ENCODE results near the gene CRYL1. TPM values are rescaled to one million over a fixed set of nuclear protein-coding genes. Genes with fewer than 3 reads are reported as not detected.

CRYL1 gene
- total and polyA plus RNA-seq, 7 donors: 33.0 to 183 (median 53.5) TPM

DNA sequence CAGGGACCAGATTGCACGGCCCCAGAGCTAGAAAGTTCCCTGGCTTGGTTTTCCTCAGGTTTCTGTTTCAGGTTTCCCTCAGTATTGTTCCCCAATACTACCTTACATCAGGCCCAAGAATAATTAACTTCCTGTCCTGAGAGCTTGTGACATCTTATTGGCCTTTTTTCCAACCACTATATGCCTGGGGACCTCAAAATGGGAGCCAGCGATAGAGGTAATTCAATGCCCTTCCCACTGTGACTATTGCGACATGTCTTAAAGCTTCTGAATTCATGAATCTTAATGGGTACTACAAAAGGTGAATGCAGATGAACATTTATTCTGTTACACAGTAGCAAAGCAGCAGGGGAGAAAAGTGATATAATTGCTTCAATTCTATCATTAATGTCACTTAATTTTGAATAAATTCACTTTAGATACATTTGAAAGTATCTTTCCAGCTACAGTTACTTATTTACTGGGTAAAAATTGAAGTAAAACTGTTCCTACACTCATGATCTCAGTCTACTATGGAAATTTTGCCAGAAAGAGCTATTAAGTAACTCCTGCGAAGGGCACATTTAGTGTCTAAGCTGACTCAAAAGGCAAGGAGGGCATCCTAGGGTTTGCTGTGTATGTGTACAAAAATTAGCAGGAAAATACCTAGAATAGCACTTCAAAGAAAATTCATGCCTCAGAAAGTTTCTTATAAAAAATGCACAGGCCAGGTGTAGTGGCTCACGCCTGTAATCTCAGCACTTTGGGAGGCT is 4.1 kb downstream of the CRYL1 start:
- no peaks in the 10 kb centered on the region for H3K27me3 ChIP-seq
- H3K36me3 ChIP-seq: no peaks in the 10 kb centered on the region
- no peak overlapping the region for H3K4me3 ChIP-seq
- 94 to 95% methylated on average over 5 of the region's 5 CpGs for WGBS, 2 donors
- no peak for DNase-seq
- intact Hi-C loops (cut with DNase I): no loop called here
- H3K9me3 ChIP-seq: no peaks in the 10 kb centered on the region
- H3K4me1 ChIP-seq: peaks cover 0 to 18% (median 9%) of the 10 kb centered on the region in 4 donors
- H3K27ac ChIP-seq: no peak overlapping the region
- no peak for TF ChIP-seq CTCF (IDR thresholded peaks at IDR 0.05)
- no peak for TF ChIP-seq POLR2AphosphoS5 (IDR thresholded peaks at IDR 0.05)
- no peak for TF ChIP-seq EP300 (IDR thresholded peaks at IDR 0.05)
- TF ChIP-seq POLR2A (IDR thresholded peaks at IDR 0.05): no peak

- no peak for DNase-seq
- H3K27ac ChIP-seq: no peak overlapping the region
- 24 to 70% methylated on average over 1 of the region's 1 CpG for WGBS, 2 donors
- H3K4me3 ChIP-seq: no peak overlapping the region
- H3K9me3 ChIP-seq: no peaks in the 10 kb centered on the region
- TF ChIP-seq POLR2A (IDR thresholded peaks at IDR 0.05) (no peak), EP300 (IDR thresholded peaks at IDR 0.05) (no peak), POLR2AphosphoS5 (IDR thresholded peaks at IDR 0.05) (no peak), CTCF (IDR thresholded peaks at IDR 0.05) (no peak)
- H3K27me3 ChIP-seq: no peaks in the 10 kb centered on the region
- no peaks in the 10 kb centered on the region for H3K36me3 ChIP-seq
- peaks cover 0 to 10% (median 7%) of the 10 kb centered on the region in 4 donors for H3K4me1 ChIP-seq
- intact Hi-C loops (cut with DNase I): no loop called here
Measured at GRCh38 chr13:20519875-20520274, 5.8 kb downstream of the CRYL1 start.

DNA sequence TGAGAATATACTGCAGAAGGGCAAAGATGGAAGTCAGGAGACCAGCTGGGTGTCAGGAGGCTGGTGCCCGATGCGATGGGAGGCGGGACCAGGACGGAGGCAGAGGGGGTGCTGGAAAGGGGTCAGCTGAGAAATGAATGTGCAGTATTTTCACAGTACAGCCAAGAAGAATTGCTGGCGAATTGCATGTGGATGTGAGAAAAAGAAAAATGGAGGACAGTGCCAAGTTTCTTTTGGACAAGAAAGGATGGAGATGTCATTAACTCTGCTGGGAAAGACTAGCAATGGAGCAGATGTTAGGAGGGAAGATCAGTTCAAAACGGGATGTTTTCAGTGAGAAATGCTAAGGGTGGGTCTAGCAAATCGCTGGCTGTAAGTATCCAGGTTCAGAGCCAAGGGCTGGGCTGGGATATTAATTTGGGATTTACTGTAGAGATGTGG is 7.0 kb downstream of the CRYL1 start:
- Histone ChIP-seq H3K27me3 (no peaks in the 10 kb centered on the region), H3K36me3 (no peaks in the 10 kb centered on the region), H3K4me1 (no peaks in the 10 kb centered on the region), H3K9me3 (no peaks in the 10 kb centered on the region), H3K4me3 (no peak overlapping the region), H3K27ac (no peak overlapping the region)
- TF ChIP-seq POLR2AphosphoS5 (IDR thresholded peaks at IDR 0.05) (no peak), CTCF (IDR thresholded peaks at IDR 0.05) (no peak), EP300 (IDR thresholded peaks at IDR 0.05) (no peak), POLR2A (IDR thresholded peaks at IDR 0.05) (no peak)
- DNase-seq: no peak
- intact Hi-C loops (cut with DNase I): no loop called here
- 74 to 91% methylated on average over 7 of the region's 7 CpGs for WGBS, 2 donors

DNA sequence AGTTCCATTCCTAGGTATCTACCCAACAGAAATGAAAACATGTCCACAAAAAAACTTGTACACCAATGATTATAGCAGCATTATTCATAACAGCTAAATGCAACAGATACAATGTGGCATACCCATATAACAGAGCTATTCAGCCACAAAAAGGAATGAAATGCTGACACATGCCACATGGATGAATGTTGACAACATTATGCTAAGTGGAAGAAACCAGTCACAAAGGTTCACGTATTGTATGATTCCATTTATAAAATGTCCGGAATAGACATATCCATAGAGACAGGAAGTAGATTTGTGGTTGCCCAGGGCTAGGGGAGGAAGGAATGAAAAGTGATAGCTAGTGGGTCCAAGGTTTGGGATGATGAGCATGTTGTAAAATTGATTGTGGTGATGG is 10.8 kb downstream of the CRYL1 start:
- H3K9me3 ChIP-seq: no peaks in the 10 kb centered on the region
- intact Hi-C loops (cut with DNase I): no loop called here
- H3K27me3 ChIP-seq: no peaks in the 10 kb centered on the region
- no peak for TF ChIP-seq EP300 (IDR thresholded peaks at IDR 0.05)
- no peak for TF ChIP-seq POLR2A (IDR thresholded peaks at IDR 0.05)
- TF ChIP-seq CTCF (IDR thresholded peaks at IDR 0.05): no peak
- H3K4me3 ChIP-seq: no peak overlapping the region
- 92 to 93% methylated on average over 2 of the region's 2 CpGs for WGBS, 2 donors
- H3K36me3 ChIP-seq: peaks cover 0 to 27% (median 10%) of the 10 kb centered on the region in 4 donors
- H3K27ac ChIP-seq: no peak overlapping the region
- DNase-seq: no peak
- H3K4me1 ChIP-seq: no peaks in the 10 kb centered on the region

All from sigmoid colon (tissue), 7 donors.